Gastroesophageal sphincter (tissue), 4 donors: ENCODE results near the gene RGP1. TPM values are rescaled to one million over a fixed set of nuclear protein-coding genes. Genes with fewer than 3 reads are reported as not detected.

ENCODE experiments used
- ATAC-seq: fragments of 150-250 bp; one replicate; pipeline ENCODE4 v1.9.1; 2016; ENCODE audit warnings: mild to moderate bottlenecking, moderate library complexity
- H3K27ac ChIP-seq, 4 donors: fragments of 200-600 bp; sonication (generic) in 3 of 4; 1 replicate in 3 of 4; 2 replicates in 1 of 4; pipeline ENCODE4 v1.5.1; 2016 to 2019
- H3K27me3 ChIP-seq: fragments of 200-600 bp; sonication (generic); one replicate; pipeline ENCODE4 v1.5.1; 2019
- H3K36me3 ChIP-seq, 2 donors: fragments of 200-600 bp; sonication (generic); one replicate each; pipeline ENCODE4 v1.5.1; 2019; ENCODE audit warnings: control low read depth in 1 of 2
- H3K4me1 ChIP-seq, 3 donors: fragments of 200-600 bp; sonication (generic); 1 replicate in 2 of 3; 2 replicates in 1 of 3; pipeline ENCODE4 v1.5.1; 2016 to 2019; ENCODE audit warnings: control low read depth in 2 of 3
- H3K4me3 ChIP-seq, 2 donors: fragments of 200-600 bp; sonication (generic); one replicate each; pipeline ENCODE4 v1.5.1; 2019; ENCODE audit warnings: mild to moderate bottlenecking in 1 of 2, moderate library complexity in 1 of 2
- H3K9me3 ChIP-seq, 3 donors: fragments of 200-600 bp; sonication (generic); one replicate each; pipeline ENCODE4 v1.5.1; 2017 to 2019; ENCODE audit warnings: control low read depth in 2 of 3
- EP300 ChIP-seq: sonication (generic); formaldehyde crosslinking; IDR thresholded peaks from one replicate; pipeline ENCODE4 v1.6.1; 2017; ENCODE audit warnings: antibody characterized with exemption, mild to moderate bottlenecking
- POLR2A ChIP-seq, 2 donors: fragments of 450-650 bp; IDR thresholded peaks; one replicate each; pipeline ENCODE4 v1.6.1; 2017; ENCODE audit warnings: antibody characterized with exemption in 2 of 2, mild to moderate bottlenecking in 2 of 2, moderate library complexity in 1 of 2
- POLR2AphosphoS5 ChIP-seq: sonication (generic); formaldehyde crosslinking; IDR thresholded peaks from one replicate; pipeline ENCODE4 v1.6.1; 2017; ENCODE audit warnings: antibody characterized with exemption
- WGBS, 2 donors: methylation state at CpG; one replicate each; pipeline ENCODE4 v1.1.5; 2018; ENCODE audit warnings: low coverage in 1 of 2; 5-methylcytosine and 5-hydroxymethylcytosine counted together
- small RNA-seq, 4 donors: library from RNA; depleted of rRNA; stranded (forward); fragments of <200 nt; gene quantifications; one replicate each; pipeline ENCODE3, GENCODE V24; 2016
- total RNA-seq, 4 donors: library from RNA; depleted of rRNA; stranded (reverse); fragments of >200 nt; gene quantifications; one replicate each; pipeline ENCODE4 v1.1.0, GENCODE V29; 2016
- TF ChIP-seq, protein P1 (sequence below), 4 experiments: fragments of 200-600 bp in 2 of 4; fragments of 450-650 bp in 2 of 4; sonication (generic) in 1 of 4; IDR thresholded peaks; one replicate each; pipeline ENCODE4 v1.5.1; 2017 to 2019; ENCODE audit warnings: antibody characterized with exemption in 4 of 4, mild to moderate bottlenecking in 2 of 4, moderate library complexity in 2 of 4

Gene RGP1
- total RNA-seq, 4 donors from 2014 or later: 19.7 to 34.4 (median 23.4) TPM

DNA sequence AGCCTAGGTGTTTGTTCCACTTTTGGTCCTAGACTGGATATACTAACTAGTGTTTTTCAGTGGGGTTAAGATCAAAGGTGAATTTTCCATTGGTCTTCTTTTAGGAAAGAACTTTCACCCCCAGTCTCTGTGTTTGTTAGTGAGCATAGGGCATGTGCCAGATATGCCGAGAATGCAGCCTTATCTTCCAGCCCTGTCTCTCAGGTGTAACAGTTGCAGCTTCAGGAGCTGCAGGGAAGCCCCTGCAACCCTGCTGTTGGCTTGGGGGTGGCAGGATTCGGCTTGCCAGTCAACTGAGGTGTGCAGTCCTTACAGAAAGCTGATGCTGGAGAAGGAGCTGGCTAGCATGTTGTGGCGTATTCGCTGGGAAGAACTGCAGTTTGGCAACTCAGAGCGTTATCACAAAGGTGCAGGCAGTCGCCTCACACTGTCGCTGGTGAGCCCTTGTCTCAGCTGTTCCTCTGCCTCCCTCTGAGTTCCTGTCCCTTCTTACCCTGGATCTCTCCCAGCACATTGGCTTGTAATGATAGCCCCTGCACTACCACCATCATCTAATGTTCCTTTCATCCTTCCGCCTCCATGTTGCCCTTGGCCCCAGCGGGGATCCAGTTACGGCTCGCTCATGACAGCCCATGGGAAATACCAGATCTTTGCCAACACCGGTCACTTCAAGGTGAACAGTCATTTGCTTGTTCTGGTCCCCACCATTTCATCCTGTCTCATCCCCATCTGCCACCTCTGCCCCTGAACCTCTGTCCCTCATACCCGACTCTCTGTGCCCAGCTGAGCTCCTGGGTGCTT is 52.4 kb downstream of the RGP1 start:
- H3K4me1 ChIP-seq: peaks cover 0 to 11% (median 0%) of the 10 kb centered on the region in 3 donors
- peaks cover 0 to 75% of the 10 kb centered on the region in 2 donors for H3K36me3 ChIP-seq
- no peak for ATAC-seq
- H3K9me3 ChIP-seq: no peaks in the 10 kb centered on the region
- no peak for TF ChIP-seq POLR2A (IDR thresholded peaks at IDR 0.05)
- TF ChIP-seq POLR2AphosphoS5: no peak
- TF ChIP-seq, protein P1, sequence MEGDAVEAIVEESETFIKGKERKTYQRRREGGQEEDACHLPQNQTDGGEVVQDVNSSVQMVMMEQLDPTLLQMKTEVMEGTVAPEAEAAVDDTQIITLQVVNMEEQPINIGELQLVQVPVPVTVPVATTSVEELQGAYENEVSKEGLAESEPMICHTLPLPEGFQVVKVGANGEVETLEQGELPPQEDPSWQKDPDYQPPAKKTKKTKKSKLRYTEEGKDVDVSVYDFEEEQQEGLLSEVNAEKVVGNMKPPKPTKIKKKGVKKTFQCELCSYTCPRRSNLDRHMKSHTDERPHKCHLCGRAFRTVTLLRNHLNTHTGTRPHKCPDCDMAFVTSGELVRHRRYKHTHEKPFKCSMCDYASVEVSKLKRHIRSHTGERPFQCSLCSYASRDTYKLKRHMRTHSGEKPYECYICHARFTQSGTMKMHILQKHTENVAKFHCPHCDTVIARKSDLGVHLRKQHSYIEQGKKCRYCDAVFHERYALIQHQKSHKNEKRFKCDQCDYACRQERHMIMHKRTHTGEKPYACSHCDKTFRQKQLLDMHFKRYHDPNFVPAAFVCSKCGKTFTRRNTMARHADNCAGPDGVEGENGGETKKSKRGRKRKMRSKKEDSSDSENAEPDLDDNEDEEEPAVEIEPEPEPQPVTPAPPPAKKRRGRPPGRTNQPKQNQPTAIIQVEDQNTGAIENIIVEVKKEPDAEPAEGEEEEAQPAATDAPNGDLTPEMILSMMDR (IDR thresholded peaks at IDR 0.05): no peak
- TF ChIP-seq EP300: no peak
- 88 to 90% methylated on average over 9 to 11 of the region's 13 CpGs for WGBS, 2 donors
- H3K27me3 ChIP-seq: no peaks in the 10 kb centered on the region
- no peak overlapping the region for H3K4me3 ChIP-seq
- no peak overlapping the region for H3K27ac ChIP-seq

DNA sequence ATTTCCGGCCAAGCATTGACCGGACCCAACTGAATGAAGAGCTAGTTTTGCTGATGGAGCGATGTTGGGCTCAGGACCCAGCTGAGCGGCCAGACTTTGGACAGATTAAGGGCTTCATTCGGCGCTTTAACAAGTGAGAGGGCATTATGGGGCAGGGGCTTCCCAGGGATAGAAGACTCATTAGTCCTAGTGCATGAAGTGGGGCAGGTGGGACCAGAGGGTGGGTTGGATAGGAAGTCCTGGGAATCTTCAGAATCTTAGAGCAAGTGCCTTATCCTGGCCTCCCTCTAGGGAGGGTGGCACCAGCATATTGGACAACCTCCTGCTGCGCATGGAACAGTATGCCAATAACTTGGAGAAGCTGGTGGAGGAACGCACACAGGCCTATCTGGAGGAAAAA is 57.0 kb downstream of the RGP1 start:
- H3K9me3 ChIP-seq: no peaks in the 10 kb centered on the region
- peaks cover 0 to 10% (median 2%) of the 10 kb centered on the region in 3 donors for H3K4me1 ChIP-seq
- H3K4me3 ChIP-seq: no peak overlapping the region
- WGBS, 2 donors: 93 to 100% methylated on average over 6 to 7 of the region's 8 CpGs
- TF ChIP-seq POLR2A (IDR thresholded peaks at IDR 0.05) (no peak), POLR2AphosphoS5 (no peak)
- TF ChIP-seq, protein P1 (IDR thresholded peaks at IDR 0.05): no peak
- H3K36me3 ChIP-seq: peaks cover 0 to 90% of the 10 kb centered on the region in 2 donors
- ATAC-seq: no peak
- no peak overlapping the region for H3K27ac ChIP-seq
- no peaks in the 10 kb centered on the region for H3K27me3 ChIP-seq

Small RNA genes within 50 kb of the gene (small RNA-seq; reads per million reads assigned to genes)
- 0 to 0.62 (median 0.06) reads per million in 4 donors for gene MIR6853

Other genes starting within 250 kb of the RGP1 start
- 10 to 100 TPM; 38.2 to 77.1 (median 40.2) TPM for gene TESK1, start 144.0 kb upstream of the RGP1 start, total RNA-seq
- 1 to 10 TPM; 1.0 to 2.0 (median 1.5) TPM for gene CD72, start 130.9 kb upstream of the RGP1 start, total RNA-seq
- gene SIT1, start 98.4 kb upstream of the RGP1 start, total RNA-seq: 1 to 10 TPM in 3 of 4 donors, not detected in 1; 1.2 to 1.6 (median 1.6) TPM
- 1,000 to 10,000 TPM; 1,650 to 4,855 (median 3,807) TPM for gene RMRP, start 91.3 kb upstream of the RGP1 start, total RNA-seq
- gene CCDC107, start 91.0 kb upstream of the RGP1 start, total RNA-seq: 10 to 100 TPM; 61.9 to 94.2 (median 87.0) TPM
- 1 to 10 TPM in 2 of 4 donors, under 1 TPM in 2; 0.52 to 2.2 (median 0.81) TPM for gene ARHGEF39, start 84.1 kb upstream of the RGP1 start, total RNA-seq
- 1 to 10 TPM in 1 of 4 donors, not detected in 3; 3.9 TPM for gene CA9, start 75.4 kb upstream of the RGP1 start, total RNA-seq
- over 10,000 TPM in 3 of 4 donors, 1,000 to 10,000 TPM in 1; 7,572 to 13,568 (median 12,084) TPM for gene TPM2, start 59.4 kb upstream of the RGP1 start, total RNA-seq
- 1,000 to 10,000 TPM in 3 of 4 donors, 100 to 1,000 TPM in 1; 888 to 1,583 (median 1,047) TPM for gene TLN1, start 17.1 kb upstream of the RGP1 start, total RNA-seq
- 100 to 1,000 TPM in 1 of 4 donors, 10 to 100 TPM in 3; 75.0 to 104 (median 83.7) TPM for gene CREB3, start 16.6 kb upstream of the RGP1 start, total RNA-seq
- gene GBA2, start 59 bp upstream of the RGP1 start, total RNA-seq: 10 to 100 TPM; 35.3 to 81.1 (median 54.3) TPM
- 1 to 10 TPM in 1 of 4 donors, not detected in 3; 2.0 TPM for gene MSMP, start 5.0 kb downstream of the RGP1 start, total RNA-seq
- gene NPR2, start 42.3 kb downstream of the RGP1 start, total RNA-seq: 10 to 100 TPM; 12.7 to 39.3 (median 34.5) TPM
- 1 to 10 TPM in 3 of 4 donors, under 1 TPM in 1; 0.81 to 2.1 (median 1.4) TPM for gene SPAG8, start 63.0 kb downstream of the RGP1 start, total RNA-seq
- 10 to 100 TPM; 12.7 to 29.4 (median 18.7) TPM for gene HINT2, start 65.8 kb downstream of the RGP1 start, total RNA-seq
- gene FAM221B, start 79.4 kb downstream of the RGP1 start, total RNA-seq: not detected
- 10 to 100 TPM; 11.7 to 23.8 (median 18.6) TPM for gene TMEM8B, start 79.9 kb downstream of the RGP1 start, total RNA-seq
- not detected for gene OR13J1, start 121.1 kb downstream of the RGP1 start, total RNA-seq
- gene HRCT1, start 156.9 kb downstream of the RGP1 start, total RNA-seq: 10 to 100 TPM in 3 of 4 donors, 1 to 10 TPM in 1; 4.0 to 32.7 (median 17.0) TPM
- gene SPAAR, start 160.2 kb downstream of the RGP1 start, total RNA-seq: 1 to 10 TPM in 3 of 4 donors, under 1 TPM in 1; 0.62 to 5.5 (median 2.6) TPM
- gene OR2S2, start 208.9 kb downstream of the RGP1 start, total RNA-seq: not detected